HG02973 (cell line): ENCODE data around the gene CCDC27.
"Not testable (repeated sequence)": the region's sequence is repeated elsewhere in the genome, so short reads cannot be mapped to it uniquely, and the experiment has no call there.

Experiments used
- ATAC-seq: cut with Tn5 transposase; IDR thresholded peaks from one replicate; pipeline ENCODE4 v1.9.1; 2021; ENCODE audit warnings: moderate library complexity; ENCODE audit not compliant: unreplicated experiment

The CCDC27 gene

GRCh38 chr1:3717715-3718601, 34.3 kb upstream of the CCDC27 start:
- no peak for ATAC-seq

GRCh38 chr1:3718764-3719163, 33.5 kb upstream of the CCDC27 start:
- ATAC-seq, result no peak

GRCh38 chr1:3721955-3722465, 30.2 kb upstream of the CCDC27 start:
- no peak for ATAC-seq

GRCh38 chr1:3722846-3723245, 29.4 kb upstream of the CCDC27 start:
- no peak for ATAC-seq

- not testable (repeated sequence) for ATAC-seq
Measured at GRCh38 chr1:3724416-3725030, 27.7 kb upstream of the CCDC27 start.

- ATAC-seq, result no peak
Measured at GRCh38 chr1:3725366-3725765, 26.9 kb upstream of the CCDC27 start.

- ATAC-seq, result no peak
Measured at GRCh38 chr1:3727042-3727824, 25.0 kb upstream of the CCDC27 start.

- no peak for ATAC-seq
Measured at GRCh38 chr1:3727825-3728776, 24.1 kb upstream of the CCDC27 start.

GRCh38 chr1:3729594-3730542, 22.4 kb upstream of the CCDC27 start:
- ATAC-seq, result no peak

- no peak for ATAC-seq
Measured at GRCh38 chr1:3730543-3731247, 21.6 kb upstream of the CCDC27 start.

GRCh38 chr1:3731583-3732433, 20.4 kb upstream of the CCDC27 start:
- no peak for ATAC-seq

GRCh38 chr1:3732434-3733093, 19.7 kb upstream of the CCDC27 start:
- ATAC-seq, result no peak

- no peak for ATAC-seq
Measured at GRCh38 chr1:3733094-3733882, 19.0 kb upstream of the CCDC27 start.

- no peak for ATAC-seq
Measured at GRCh38 chr1:3733883-3734589, 18.2 kb upstream of the CCDC27 start.

- ATAC-seq, result no peak
Measured at GRCh38 chr1:3734602-3735001, 17.6 kb upstream of the CCDC27 start.
